HG03064 (cell line): Measurements from ENCODE around the gene NCKAP1.
"Not testable (repeated sequence)": the region's sequence is repeated elsewhere in the genome, so short reads cannot be mapped to it uniquely, and the experiment has no call there.

Experiments used
- ATAC-seq: cut with Tn5 transposase; IDR thresholded peaks from one replicate; pipeline ENCODE4 v1.9.1; 2021; ENCODE audit warnings: low read depth; ENCODE audit not compliant: unreplicated experiment

NCKAP1 gene

DNA sequence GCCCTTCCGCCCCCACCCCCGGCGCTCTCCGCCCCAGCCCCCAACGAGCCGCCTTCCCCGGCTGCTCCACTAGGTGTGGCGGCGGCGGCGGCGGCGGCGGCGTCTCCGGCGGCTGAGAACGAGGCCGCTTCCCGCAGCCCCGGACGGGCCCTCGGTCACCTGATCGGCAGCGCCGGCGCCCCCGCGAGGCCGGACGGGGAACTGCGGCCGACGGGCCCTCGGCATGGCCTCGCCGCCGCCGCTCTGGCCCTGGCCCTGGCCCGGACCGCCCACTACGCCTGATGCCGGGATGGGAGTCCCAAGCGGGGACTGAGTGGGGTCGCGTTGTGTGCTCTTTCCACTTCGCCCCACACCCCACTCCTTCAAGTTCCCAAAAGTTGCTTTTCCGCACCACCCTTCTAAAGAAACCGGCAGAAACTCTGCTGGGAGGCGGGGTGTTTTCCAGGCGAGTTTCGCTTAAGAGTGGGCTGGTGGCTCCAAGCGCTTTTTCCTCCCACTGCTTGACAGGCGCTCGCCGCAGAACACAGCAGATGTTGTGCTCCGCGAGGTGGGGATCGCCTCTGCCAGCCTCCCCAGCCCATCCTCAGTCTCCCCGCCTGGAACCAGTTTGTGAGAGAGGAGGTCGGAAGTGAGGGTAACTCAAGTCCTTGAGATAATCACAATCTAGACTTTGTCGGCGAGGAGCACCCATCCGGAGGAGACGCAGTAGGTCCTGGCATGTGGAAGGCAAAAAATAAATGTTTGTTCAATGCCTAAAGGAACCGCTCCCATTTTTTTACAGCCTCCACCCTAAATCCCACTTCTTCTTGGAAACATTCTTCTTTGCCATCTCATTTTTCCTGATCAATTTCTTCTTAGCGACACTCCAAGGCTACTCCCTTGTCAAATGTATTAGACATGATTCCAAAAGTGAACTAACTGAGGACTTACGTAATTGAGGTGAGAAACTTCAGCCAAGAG lies at the start of gene NCKAP1:
TSS of gene NCKAP1 (minus strand) at position 117 of the 960 bp plus-strand sequence. CDS start 358 bp downstream, outside the sequence.
- ATAC-seq: peak; percentile 73

DNA sequence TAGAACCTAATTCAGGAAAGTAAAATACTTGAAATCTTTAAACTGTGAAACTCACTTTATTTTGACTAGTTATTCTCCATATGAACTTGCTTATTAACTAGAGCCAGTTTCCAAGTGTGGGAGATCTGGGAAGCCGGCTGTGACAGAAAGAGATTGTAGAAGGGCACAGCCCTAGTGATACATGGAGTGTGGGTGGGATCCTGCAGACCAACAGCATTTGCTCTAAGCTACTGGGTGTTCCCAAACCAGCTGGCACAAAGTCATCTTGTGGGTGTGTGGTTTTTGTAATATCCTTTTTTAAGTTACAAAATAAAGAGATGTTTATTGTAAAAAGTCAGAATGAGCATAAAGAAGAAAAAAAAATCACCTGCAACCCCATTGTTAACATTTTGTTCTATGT lies 43.7 kb upstream of the NCKAP1 start:
- ATAC-seq: no peak

- ATAC-seq: peak; percentile 29
Measured at GRCh38 chr2:183079139-183079775, 41.0 kb upstream of the NCKAP1 start.

DNA sequence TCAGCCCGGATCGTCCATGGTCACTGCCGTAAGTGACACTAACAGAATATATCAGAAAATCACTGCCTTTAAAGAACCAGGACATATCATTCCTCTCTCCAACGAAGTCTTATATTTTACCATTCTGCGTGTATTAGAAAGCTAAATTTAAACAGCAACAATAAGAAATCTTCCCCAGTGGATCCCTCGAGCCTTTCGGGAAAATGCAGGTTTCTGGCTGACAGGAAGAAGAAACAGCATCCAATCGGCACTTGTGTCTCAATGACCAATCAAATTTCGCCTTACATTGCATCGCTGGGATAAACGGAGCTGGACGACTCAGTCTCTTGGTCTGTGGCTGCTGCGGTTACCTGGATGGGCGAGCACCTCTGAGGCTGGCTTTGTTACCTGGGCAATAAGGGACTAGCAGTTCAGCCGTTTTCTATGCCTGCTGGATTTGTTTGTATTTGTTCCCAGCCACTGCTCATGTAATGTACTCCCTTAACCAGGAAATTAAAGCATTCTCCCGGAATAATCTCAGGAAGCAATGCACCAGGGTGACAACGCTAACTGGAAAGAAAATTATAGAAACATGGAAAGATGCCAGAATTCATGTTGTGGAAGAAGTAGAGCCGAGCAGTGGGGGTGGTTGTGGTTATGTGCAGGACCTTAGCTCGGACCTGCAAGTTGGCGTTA lies 40.3 kb upstream of the NCKAP1 start, which contains the start of gene DUSP19:
TSS of gene DUSP19 (plus strand) at position 284 of the 675 bp plus-strand sequence. CDS start at position 471, 187 bp downstream.
- ATAC-seq: peak; percentile 88

- no peak for ATAC-seq
Measured at GRCh38 chr2:183078163-183078463, 39.9 kb upstream of the NCKAP1 start.

GRCh38 chr2:183072177-183072576 lies 33.9 kb upstream of the NCKAP1 start:
- no peak for ATAC-seq

DNA sequence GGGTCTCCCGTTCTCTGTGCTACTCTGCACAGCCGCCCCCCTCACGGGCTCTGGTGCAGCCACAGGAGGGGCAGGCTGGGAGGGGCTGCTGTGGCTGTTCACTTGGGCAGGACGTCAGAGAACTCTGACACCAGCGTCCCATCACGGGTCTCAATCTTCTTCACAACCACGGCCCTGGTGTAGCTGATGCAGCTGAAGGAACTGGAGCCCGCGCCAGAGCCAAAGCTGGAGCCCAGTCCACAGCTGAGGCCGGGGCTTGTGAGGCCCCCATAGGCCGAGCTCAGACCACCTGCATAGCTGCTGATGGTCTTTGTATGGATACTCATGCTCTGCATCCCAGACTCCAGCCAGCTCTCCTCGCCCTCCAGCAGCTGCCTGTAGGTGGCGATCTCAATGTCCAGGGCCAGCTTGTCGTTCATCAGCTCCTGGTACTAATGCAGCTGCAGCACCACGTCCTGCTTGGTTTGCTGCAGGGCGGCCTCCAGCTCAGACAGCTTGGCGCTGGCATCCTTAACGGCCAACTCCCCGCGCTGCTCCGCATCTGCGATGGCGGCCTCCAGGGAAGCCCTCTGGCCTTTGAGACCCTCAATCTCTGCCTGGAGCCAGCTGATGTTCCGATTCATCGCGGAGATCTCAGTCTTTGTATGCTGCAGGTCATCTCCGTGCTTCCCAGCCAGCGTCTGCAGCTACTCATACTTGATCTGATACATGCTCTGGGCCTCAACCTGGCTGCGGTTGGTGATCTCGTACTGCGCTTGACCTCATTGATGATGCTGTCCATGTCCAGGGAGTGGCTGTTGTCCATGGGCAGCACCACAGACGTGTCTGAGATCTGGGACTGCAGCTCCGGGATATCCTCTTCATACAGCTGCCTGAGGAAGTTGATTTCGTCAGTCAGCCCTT lies 32.9 kb upstream of the NCKAP1 start:
- no peak for ATAC-seq

GRCh38 chr2:183069174-183069573 lies 30.9 kb upstream of the NCKAP1 start:
- ATAC-seq: no peak

- ATAC-seq: no peak
Measured at GRCh38 chr2:183068561-183068960, 30.3 kb upstream of the NCKAP1 start.

DNA sequence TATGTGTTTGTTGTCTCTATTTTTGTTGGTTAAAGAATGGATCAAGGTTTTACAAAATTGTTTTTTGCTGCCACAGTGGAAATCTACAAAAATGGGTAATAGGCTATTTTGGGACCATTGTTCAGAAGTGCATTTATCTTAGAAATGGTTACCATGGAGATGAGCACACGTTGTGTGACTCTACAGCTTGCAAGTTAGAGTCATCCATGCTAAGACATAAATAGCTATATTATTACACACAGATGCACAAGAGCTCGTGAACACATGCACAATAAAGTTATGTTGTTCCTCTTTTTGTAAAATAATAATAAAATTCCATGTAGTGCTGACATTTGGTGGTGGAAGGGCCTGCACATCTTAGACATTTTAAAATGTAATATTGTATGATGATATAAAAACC lies 24.8 kb upstream of the NCKAP1 start:
- no peak for ATAC-seq

GRCh38 chr2:183060571-183061231 lies 22.4 kb upstream of the NCKAP1 start:
- no peak for ATAC-seq

DNA sequence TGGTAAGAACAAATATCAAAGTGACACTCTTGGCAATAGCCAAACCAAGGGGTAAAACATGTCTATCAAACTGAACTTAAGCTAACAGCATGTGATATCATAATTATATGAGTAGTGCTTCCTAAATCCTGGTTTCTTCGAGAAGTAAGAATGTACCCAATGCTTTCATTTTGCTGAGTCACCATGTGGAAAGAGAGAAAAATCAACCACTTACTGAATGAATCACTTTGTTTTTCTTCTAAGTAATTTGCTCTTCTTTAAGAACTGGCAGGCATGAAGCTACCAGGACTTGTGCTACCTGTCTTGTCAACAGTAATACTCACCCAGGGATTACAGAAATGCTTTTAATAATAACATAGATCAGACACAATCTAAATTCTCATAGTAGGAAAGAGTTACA lies 21.3 kb upstream of the NCKAP1 start:
- ATAC-seq: no peak

DNA sequence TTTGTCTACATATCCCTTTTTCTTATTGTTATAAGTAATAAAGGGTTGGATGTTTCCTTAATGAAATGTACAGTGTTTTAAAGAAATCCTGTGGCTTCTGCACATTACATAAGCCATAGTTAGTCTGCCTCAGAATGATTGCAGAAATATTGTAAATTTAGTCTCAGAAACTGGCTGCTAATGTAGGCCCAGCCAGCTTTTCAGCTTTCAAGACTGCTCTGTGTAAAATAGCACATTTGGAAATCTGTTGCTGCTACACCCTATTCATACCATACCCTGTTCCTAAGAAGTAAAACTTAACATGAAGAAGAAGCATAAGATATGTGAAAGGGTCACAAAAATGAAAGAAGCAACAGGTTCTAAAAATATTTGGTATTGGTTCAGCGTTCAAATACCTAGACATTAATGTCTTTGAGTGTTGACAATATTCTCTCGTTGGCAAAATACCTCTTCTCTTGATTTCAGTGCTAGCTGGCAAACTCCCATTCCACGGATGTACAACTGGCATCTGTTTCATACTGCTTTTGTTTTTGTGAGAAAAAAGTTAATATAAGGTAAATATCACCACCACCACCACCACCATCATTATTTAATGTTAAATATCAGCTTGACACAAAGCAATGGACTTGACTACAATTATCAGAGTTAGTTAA lies 19.2 kb upstream of the NCKAP1 start:
- ATAC-seq: peak; percentile 56

DNA sequence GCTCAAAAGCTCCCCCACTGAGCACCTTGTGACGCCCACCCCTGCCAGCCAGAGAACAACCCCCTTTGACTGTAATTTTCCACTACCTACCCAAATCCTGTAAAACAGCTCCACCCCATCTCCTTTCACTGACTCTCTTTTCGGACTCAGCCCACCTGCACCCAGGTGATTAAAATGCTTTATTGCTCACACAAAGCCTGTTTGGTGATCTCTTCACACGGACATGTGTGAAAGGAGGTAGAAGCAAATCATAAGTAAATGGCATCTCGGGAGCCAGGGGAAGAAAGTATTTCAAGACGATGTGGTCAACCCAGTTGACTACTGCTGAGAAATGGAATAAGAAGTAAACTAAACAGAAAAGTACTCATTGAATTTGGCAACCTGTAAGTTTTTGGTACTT lies 11.2 kb upstream of the NCKAP1 start:
- ATAC-seq: no peak

- ATAC-seq: not testable (repeated sequence)
Measured at GRCh38 chr2:183047486-183048125, 9.3 kb upstream of the NCKAP1 start.

DNA sequence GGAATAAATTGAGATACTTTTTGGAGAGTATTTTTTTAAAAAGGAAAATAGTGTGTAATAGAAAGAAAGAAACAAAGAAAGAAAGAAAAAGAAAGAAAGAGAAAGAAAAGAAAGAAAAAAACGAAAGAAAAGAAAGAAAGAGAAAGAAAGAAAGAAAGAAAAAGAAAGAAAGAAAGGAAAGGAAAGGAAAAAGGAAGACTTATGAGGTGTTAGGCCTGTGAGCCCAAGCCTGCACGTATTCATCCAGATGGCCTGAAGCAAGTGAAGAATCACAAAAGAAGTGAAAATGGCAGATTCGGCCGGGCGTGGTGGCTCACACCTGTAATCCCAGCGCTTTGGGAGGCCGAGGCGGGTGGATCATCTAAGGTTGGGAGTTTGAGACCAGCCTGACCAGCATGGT lies 5.3 kb upstream of the NCKAP1 start:
- ATAC-seq: not testable (repeated sequence)

GRCh38 chr2:183040604-183041003 lies 2.3 kb upstream of the NCKAP1 start:
- ATAC-seq: no peak

DNA sequence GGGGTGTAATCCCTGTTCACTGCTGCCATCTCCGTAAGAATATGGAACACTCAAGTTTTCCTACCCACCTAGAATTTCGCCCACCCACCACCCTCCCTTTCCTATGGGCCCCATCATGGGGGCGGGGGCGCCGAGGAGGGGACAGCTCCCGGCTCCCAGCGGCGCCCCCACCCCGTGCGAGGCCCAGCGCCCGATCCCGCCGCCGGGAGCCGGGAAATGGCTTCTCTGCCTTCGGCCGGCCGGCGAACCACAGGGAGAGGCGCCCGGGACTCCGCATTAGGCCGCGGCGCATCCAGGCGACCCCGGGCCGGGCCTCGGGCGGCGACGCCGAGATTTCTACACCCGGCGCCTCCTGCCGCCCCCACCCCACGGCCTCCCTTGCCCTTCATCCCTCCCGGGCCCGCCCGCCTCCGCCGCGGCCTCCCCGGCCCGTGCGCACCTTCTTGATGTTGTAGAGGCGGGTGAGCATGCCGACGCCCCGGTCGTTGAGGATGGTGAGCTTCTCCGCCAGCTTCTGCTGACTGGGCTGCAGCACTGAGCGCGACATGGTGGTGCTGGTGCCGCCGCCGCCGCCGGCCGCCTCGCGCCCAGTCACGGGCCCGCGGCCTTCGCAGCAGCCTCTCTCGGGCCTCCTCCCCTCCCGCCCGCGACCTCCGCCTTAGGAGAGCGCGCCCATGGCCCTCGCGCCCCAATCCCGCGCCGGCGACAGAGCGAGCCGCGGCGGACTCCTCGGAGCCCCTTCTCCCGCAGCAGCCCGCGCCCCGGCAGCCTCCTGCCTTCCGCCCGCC lies 510 bp downstream of the NCKAP1 start:
- ATAC-seq: peak; percentile 48
